IPS-15b (cell line): ENCODE measurements around the gene SLC47A2.

Source experiments
- H3K27me3 ChIP-seq: one replicate; pipeline ENCODE4 v1.6.1; 2013; ENCODE audit warnings: low read length; ENCODE audit not compliant: control insufficient read depth, insufficient read depth
- H3K36me3 ChIP-seq: one replicate; pipeline ENCODE4 v1.6.1; 2013; ENCODE audit warnings: low read length; ENCODE audit not compliant: control insufficient read depth, insufficient read depth
- H3K4me1 ChIP-seq: one replicate; pipeline ENCODE4 v1.6.1; 2013; ENCODE audit warnings: mild to moderate bottlenecking, low read length; ENCODE audit not compliant: control insufficient read depth, insufficient read depth
- H3K4me3 ChIP-seq: one replicate; pipeline ENCODE4 v1.5.1; 2013; ENCODE audit warnings: low read depth, low read length
- H3K9ac ChIP-seq: one replicate; pipeline ENCODE4 v1.6.1; 2013; ENCODE audit warnings: low read depth, mild to moderate bottlenecking, low read length
- H3K9me3 ChIP-seq: one replicate; pipeline ENCODE4 v1.6.1; 2013; ENCODE audit warnings: mild to moderate bottlenecking, low read length; ENCODE audit not compliant: control insufficient read depth, insufficient read depth

SLC47A2 gene

DNA sequence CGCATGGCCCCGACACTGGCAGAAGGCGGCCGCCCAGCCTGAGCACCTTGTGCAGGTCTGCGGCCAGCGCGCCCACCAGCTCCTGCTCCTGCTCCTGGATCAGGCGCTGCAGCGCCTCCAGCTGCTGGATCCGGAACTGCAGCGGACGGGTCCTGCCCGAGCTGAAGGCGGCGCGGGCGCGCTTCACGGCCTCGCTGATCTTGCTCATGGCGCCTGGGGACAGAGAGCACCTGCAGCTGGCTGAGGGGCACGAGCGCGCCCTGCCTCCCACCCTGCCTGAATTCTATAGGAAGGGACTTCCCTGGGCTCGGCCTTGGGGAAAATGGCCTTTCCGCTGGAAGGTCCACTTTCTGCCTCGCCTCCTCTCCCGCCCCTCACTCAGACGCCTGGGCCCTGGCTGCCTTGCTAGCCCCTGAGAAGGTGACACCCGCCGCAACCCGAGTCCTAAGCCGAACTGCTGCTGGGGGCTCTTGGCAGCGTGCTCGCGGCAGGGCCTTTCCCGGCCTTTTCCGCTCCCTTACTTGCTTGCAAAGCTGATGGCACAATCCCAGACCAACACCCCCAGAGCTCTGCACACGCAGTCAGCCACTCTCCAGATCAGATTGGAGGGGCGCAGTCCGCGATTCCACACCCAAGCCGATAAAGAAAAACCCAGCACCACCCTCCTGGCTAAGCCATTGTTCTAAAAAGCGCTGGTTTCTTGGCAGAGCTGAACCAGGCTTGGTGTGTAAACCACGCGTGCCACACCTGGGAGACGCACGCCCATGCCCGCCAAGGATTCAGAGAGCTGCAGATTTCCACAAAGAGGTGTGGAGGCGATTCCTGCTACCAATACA lies 28.8 kb upstream of the SLC47A2 start:
- no peaks in the 10 kb centered on the region for H3K9me3 ChIP-seq
- H3K9ac ChIP-seq = no peak overlapping the region
- H3K27me3 ChIP-seq = peaks cover 5% of the 10 kb centered on the region
- peaks cover 6% of the 10 kb centered on the region for H3K4me1 ChIP-seq
- peak overlapping the region; percentile 43 for H3K4me3 ChIP-seq
- H3K36me3 ChIP-seq = no peaks in the 10 kb centered on the region

DNA sequence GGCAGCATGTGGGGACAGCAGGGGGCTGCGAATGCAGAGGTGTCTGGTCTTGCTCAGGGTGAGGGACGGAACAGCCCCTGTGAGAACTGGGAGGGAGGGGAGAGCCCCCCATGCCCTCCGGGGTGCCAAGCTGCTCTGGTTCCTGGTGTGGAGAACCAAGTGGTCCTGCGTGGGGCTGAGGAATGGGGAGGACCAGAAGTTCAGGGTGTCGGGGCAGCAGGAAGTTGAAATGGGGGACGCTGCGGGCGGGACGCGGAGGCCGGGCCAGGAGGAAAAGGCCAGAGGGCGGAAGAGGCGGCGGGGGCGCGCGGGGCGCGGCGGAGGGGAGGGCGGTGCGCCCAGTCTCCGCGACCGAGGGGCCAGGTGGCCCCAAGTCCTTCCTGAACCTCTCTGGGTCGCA lies 28.1 kb upstream of the SLC47A2 start:
- Histone ChIP-seq H3K4me3 (peak overlapping the region; percentile 45), H3K9ac (peak overlapping the region; percentile 54), H3K4me1 (peaks cover 6% of the 10 kb centered on the region), H3K9me3 (no peaks in the 10 kb centered on the region), H3K36me3 (no peaks in the 10 kb centered on the region), H3K27me3 (peaks cover 5% of the 10 kb centered on the region)

DNA sequence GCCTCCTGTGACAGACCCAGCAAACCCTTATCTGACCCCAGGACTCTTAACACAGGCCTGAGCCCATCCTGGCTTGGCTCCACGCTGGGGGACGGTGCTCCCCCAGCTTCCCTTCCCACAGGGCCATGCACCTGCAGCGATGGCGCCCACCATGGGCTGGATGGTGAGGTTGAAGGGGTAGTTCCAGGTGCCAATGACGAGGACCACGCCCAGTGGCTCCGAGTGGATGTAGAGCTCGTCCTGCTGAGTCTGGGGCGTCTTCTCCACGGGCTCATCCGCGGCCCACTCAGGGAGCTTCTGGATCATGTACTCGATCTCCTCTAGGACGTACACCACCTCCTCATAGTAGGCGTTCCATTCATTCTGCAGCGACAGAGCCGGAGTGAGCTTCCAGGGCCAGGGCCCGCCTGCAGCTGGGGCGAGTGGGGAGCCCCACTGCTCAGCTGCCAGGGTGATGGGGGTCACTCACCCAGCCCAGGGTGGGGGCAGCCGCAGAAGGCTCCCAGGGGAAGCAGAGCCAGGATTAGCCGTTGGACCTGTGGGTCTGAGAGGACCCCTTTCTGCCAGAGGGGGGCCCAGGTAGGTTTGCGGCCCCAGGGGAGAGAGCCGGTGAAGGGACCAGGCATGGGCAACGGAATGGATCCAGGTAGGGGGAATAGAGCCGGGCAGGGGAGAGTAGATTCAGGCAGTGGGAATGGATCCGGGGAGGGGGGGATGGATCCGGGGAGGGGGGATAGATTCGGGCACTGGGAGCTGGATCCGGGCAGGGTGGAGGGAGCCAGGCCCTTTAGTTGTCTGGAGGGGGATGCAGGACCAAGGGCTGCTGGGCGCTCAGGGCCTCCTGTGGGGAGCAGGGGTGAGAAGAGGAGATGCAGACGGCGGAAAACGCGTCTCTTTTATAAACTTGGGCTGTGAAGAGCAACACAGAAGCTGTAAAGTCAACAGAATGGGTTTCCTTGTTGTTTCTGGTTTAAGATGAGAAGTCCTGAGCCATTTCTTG lies 27.0 kb upstream of the SLC47A2 start:
- Histone ChIP-seq H3K36me3 (no peaks in the 10 kb centered on the region), H3K4me1 (peaks cover 4% of the 10 kb centered on the region), H3K4me3 (no peak overlapping the region), H3K27me3 (peaks cover 5% of the 10 kb centered on the region), H3K9me3 (no peaks in the 10 kb centered on the region), H3K9ac (no peak overlapping the region)

DNA sequence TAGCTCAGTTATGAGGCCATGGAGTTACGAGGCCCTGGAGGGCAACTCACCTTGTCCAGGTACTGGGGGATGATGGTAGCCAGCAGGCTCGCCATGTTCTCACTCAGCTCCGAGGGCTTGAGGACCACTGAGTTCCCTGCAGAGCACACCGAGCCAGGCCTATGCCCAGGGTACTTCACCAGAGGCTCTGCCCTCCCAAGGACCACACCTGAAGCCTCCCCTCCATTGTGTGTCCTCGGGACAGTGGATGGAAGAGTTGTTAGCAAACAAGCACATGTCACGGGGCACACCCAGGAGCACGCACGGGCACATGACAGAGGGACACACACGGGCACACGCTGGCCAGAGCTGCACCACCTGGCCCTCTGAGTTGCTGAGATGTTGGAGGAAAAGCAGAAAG lies 26.1 kb upstream of the SLC47A2 start:
- Histone ChIP-seq H3K9ac (no peak overlapping the region), H3K4me1 (peaks cover 4% of the 10 kb centered on the region)

DNA sequence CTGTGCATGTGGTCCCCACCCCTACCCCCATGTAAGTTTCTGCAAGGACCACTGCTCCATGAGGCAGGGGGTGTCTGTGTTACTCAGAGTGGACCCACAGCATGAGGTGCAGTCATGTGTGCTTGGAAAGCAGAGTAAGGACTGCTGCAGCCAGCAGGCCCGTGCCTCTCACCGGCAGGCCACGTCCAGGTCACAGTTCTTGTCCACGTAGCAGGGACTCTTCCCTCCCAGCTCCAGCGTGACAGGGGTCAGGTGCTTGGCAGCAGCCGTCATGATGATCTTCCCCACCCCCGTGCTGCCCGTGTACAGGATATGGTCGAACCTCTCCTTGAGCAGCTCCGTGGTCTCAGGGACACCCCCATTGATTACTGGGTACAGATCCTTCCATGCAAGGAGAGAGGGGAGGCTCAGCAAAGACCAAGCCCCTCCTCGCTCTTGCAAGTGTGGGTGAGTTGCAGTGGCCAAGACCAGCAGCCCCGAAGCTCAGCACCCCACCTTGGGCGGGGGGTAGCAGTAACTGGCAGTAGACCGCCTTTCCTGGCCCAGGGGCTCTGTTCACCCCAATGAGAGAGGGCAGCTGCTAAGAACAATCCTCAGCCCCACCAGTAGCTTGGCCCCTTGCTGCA lies 25.6 kb upstream of the SLC47A2 start:
- Histone ChIP-seq H3K27me3 (peaks cover 5% of the 10 kb centered on the region), H3K9me3 (no peaks in the 10 kb centered on the region), H3K4me3 (no peak overlapping the region), H3K9ac (no peak overlapping the region), H3K4me1 (peaks cover 4% of the 10 kb centered on the region), H3K36me3 (no peaks in the 10 kb centered on the region)

More for the DNA sequence above, 26.1 kb upstream of the SLC47A2 start:
- H3K27me3 ChIP-seq = peaks cover 5% of the 10 kb centered on the region
- no peak overlapping the region for H3K4me3 ChIP-seq
- no peaks in the 10 kb centered on the region for H3K9me3 ChIP-seq
- no peaks in the 10 kb centered on the region for H3K36me3 ChIP-seq

DNA sequence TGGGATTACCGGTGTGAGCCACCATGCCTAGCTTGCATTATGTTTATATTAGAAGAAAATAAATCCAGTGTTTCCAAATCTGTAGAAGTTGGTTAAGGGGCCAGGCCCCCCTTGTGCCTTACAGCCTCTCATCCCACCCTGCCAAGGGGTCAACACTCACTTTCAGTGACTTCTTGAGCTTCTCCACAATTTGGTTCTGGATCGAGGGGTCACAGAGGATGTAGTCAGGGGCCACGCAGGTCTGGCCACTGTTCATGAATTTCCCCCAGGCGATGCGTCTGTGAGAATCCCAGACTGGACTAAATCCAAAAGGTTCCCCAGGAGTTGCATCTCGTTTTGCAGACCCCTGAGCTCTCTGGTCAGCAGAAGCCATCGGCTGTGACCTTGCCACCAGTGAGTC lies 24.5 kb upstream of the SLC47A2 start:
- Histone ChIP-seq H3K9ac (no peak overlapping the region), H3K9me3 (no peaks in the 10 kb centered on the region), H3K36me3 (no peaks in the 10 kb centered on the region), H3K4me3 (no peak overlapping the region), H3K4me1 (peaks cover 4% of the 10 kb centered on the region), H3K27me3 (peaks cover 5% of the 10 kb centered on the region)

DNA sequence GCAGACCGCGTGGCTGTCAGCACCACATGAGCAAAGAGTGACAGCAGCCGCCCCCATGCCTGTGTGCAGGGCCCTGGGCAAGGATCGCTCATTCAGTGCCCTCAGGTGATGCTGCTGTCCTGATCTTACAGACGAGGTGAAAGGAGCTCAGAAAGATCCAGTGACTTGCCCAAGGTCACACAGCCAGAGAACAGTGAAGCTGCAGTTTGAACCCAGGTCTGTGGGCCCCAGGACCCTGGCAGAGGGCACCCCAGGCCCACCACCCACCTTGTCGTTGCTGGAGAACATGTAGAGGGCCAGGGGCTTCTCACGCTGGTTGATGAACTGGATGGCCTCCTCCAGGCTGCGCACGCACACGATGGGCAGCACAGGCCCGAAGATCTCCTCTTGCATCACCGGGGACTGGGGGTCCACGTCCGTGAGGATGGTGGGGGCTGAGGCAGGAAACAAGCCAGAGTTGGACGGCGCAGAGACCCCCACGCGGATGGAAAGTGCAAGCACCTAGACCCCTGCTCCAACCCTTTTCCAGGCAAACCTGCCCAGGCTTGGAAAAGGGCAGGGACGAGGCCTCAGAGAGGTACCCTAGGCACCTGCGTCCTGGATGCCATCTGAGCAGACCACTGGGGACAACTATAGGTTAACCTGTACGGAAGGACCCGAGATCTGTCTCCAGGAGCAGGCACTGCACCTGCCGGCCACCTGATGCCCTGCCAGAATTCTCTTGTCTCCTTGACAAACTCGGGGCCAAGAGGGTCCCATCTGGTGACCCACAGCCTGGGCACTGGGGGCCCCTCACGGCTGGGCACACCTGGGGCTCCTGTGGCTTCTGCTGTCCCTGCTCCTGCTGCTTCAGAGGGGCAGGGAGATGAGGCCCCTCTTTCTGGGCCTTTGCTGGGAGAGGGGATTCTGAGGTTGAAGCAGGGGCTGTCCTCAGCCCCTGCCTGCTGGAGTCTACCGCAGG lies 23.1 kb upstream of the SLC47A2 start:
- Histone ChIP-seq H3K9ac (no peak overlapping the region), H3K36me3 (no peaks in the 10 kb centered on the region), H3K4me1 (no peaks in the 10 kb centered on the region)

DNA sequence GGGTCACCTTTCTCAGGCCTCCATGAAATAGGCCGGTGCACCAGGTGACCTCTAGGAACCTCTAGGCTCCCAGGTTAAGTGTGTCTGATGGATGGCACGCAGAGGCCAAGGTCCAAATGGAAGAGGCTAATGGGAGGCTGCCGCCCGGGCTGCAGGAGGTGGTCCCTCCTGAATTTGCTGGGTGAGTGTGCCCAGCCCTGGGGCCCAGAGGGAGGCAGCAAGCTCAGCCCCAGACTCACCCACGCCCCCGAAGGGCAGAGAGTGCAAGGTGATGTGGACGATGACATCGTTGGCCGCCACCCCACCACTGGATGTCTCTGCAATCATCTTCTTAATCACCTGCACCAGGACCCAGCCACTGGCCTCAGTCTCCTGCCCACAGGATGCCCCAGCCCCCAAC lies 22.4 kb upstream of the SLC47A2 start:
- Histone ChIP-seq H3K4me3 (no peak overlapping the region), H3K9me3 (no peaks in the 10 kb centered on the region), H3K36me3 (no peaks in the 10 kb centered on the region), H3K4me1 (no peaks in the 10 kb centered on the region), H3K9ac (no peak overlapping the region), H3K27me3 (no peaks in the 10 kb centered on the region)

More for the DNA sequence above, 23.1 kb upstream of the SLC47A2 start:
- H3K9me3 ChIP-seq = no peaks in the 10 kb centered on the region
- H3K27me3 ChIP-seq = no peaks in the 10 kb centered on the region
- no peak overlapping the region for H3K4me3 ChIP-seq

DNA sequence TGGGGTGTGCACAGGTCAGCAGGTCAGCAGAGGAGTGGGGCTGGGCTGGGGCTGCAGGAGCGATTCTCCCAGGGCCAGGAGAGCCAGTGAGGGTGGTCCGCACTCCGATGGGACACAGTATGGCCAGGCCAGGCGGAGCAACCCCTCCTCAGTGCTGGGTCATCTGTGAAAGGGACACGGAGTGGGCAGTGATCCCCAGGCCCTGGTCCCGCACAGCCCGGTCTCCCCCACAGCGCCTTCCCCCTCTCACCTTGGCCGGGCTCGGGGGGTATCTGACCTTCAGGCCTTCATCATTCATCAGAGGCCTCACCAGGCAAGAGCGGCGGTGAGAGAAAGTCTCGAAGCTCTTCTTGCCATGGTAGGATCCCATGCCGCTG lies 21.7 kb upstream of the SLC47A2 start:
- no peaks in the 10 kb centered on the region for H3K36me3 ChIP-seq
- H3K9me3 ChIP-seq = no peaks in the 10 kb centered on the region
- no peak overlapping the region for H3K4me3 ChIP-seq
- H3K27me3 ChIP-seq = no peaks in the 10 kb centered on the region
- no peak overlapping the region for H3K9ac ChIP-seq
- no peaks in the 10 kb centered on the region for H3K4me1 ChIP-seq

DNA sequence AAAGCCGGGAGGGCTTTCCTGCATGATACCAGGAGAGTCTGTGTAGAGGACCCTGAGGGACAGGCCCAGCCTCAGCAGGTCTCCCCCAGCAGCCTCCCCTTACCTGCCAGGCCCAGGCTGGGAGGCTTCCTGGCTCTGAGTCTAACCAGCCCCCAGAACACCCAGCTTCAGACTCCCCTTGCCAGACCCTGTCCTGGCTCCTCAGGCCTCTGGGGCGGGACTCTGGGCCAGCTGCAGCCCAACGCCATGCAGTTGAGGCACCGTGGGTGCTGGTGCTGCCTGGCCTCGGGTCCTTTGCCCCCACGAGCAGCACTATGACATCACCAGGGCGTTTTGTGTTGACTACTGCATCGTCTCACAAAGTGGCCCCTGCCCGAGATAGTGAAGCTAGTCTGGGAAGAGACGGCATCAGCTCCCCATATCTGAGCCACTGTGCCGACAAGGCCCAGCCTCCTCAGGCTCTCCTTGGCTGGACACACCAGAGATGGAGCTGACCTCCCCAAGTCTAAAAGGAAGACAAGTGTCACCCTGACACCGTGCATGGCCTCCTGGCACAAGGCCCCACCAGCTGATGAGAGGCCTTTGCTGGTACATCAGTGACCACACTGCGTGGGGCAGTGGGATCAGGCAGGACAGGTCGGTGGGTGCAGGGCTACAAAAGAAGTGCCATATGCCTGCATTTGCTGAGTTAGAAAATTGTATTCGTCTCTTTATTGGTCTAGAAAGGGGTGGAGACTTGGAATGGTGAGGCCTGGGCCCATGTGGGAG lies 21.1 kb upstream of the SLC47A2 start:
- Histone ChIP-seq H3K4me1 (no peaks in the 10 kb centered on the region), H3K27me3 (no peaks in the 10 kb centered on the region), H3K4me3 (no peak overlapping the region), H3K9me3 (no peaks in the 10 kb centered on the region), H3K9ac (no peak overlapping the region), H3K36me3 (no peaks in the 10 kb centered on the region)
